ENCODE data around the gene NCK2.

NCK2 gene

DNA sequence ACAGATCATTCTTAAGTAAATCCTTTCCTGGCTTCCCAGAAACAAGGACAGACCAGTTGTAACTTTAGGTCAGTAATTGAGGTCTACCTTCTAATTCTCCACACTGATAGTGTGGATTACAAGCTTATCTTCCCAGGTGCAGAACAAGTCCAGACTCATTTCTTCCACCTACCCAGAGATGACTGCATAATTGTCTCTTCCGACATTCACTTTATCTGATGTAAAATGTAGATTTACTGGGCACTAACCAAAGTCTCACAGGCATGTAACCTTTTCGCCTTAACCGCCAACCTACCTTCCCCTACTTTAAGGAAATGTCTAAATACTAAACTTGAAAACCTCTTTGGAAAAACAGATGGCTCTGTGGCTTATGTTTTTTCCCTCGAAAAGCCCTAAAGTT lies 96.2 kb downstream of the NCK2 start:
- ChIA-PET POLR2A (ENCODE audit: low non-redundant PET) (no interaction called here), CTCF (no interaction called here)
- H3K27ac ChIP-seq = no peak overlapping the region
- no peak for DNase-seq (ENCODE audit: low spot score)
- TF ChIP-seq CTCF (conservative IDR thresholded peaks at IDR 0.05; ENCODE audit: low read depth) = no peak

GRCh38 chr2:105841551-105841950 lies 96.8 kb downstream of the NCK2 start:
- ChIA-PET CTCF (no interaction called here), POLR2A (ENCODE audit: low non-redundant PET) (no interaction called here)
- no peak overlapping the region for H3K27ac ChIP-seq
- no peak for DNase-seq (ENCODE audit: low spot score)
- TF ChIP-seq CTCF (conservative IDR thresholded peaks at IDR 0.05; ENCODE audit: low read depth) = no peak

DNA sequence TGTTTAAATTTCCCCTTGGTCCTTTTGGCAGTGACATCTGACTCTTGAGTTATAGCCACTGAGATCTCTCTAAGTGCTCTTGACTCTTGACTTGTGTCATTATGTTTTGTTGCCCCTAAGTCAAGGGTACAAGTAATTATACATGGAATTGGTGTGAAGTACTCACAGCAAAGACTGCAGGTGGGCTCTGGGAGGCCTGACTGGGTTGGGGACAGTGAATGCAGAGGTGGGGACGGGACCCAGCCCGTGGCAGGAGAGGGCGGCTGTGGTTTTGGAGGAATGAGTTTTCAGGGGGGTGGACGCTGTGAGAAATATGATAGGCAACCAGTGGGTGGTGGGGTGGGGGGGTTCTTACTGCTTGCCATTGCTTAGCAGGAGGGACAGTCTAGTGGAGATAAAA lies 97.8 kb downstream of the NCK2 start:
- no peak overlapping the region for H3K27ac ChIP-seq
- no peak for DNase-seq (ENCODE audit: low spot score)
- no peak for TF ChIP-seq CTCF (conservative IDR thresholded peaks at IDR 0.05; ENCODE audit: low read depth)
- CTCF ChIA-PET = no interaction called here
- POLR2A ChIA-PET (ENCODE audit: low non-redundant PET) = no interaction called here

GRCh38 chr2:105843476-105844374 lies 99.0 kb downstream of the NCK2 start:
- no peak for DNase-seq (ENCODE audit: low spot score)
- no peak for TF ChIP-seq CTCF (conservative IDR thresholded peaks at IDR 0.05; ENCODE audit: low read depth)
- ChIA-PET CTCF (no interaction called here), POLR2A (ENCODE audit: low non-redundant PET) (no interaction called here)
- no peak overlapping the region for H3K27ac ChIP-seq

DNA sequence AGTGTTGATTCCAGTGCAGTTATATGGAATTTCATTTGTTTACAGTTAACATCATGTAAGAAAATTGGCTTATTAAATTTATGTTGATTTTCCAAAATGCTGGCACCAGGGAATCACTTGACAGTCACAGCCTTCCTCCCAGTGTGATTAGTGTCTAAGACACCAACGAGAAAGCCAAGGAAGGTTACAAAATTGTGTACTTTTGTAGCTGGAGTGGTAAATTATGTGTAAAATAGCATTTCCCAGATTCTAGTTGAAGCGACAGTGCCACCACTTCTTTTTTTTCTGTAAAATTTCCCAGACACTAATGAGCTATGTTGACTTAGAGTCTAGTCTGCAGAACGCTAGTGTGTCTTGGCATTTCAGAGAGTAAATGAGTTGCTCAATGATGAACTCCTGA lies 101.3 kb downstream of the NCK2 start:
- ChIA-PET CTCF (no interaction called here), POLR2A (ENCODE audit: low non-redundant PET) (no interaction called here)
- H3K27ac ChIP-seq = no peak overlapping the region
- TF ChIP-seq CTCF (conservative IDR thresholded peaks at IDR 0.05; ENCODE audit: low read depth) = no peak
- DNase-seq (ENCODE audit: low spot score) = no peak

DNA sequence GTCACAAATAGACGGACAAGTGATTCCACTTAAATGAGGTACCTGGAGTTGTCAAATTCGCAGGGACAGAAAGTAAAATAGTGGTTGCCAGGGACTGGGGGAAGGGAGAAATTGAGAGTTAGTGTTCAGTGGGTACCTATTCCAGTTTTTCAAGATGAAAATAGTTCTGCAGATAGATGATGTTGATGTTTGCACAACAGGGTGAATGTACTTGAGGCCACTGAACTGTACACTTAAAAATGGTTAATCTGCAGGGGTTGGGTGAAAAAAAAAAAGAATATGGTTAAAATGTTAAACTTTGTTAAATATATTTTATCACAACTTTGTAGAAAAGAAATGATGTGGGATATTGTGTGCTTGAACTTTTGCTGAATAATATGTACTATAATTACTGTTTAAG lies 102.3 kb downstream of the NCK2 start:
- CTCF ChIA-PET = no interaction called here
- DNase-seq (ENCODE audit: low spot score) = no peak
- no peak for TF ChIP-seq CTCF (conservative IDR thresholded peaks at IDR 0.05; ENCODE audit: low read depth)
- POLR2A ChIA-PET (ENCODE audit: low non-redundant PET) = no interaction called here
- H3K27ac ChIP-seq = no peak overlapping the region
